Activated CD8-positive, alpha-beta T cell treated with anti-CD3 and anti-CD28 coated beads, Interleukin-2, amount 10 ng/mL, durations not matched to agents 7 days and 5 days (primary cell): Measurements from ENCODE around the gene LTBP4. TPM values are rescaled to one million over a fixed set of nuclear protein-coding genes. Genes with fewer than 3 reads are reported as not detected.
"Not testable (repeated sequence)": the region's sequence is repeated elsewhere in the genome, so short reads cannot be mapped to it uniquely, and the experiment has no call there.

Experiments
- ATAC-seq: fragments of 150-1000 bp; cut with Tn5 transposase; one replicate; pipeline ENCODE4 v1.10.0; 2021; ENCODE audit warnings: moderate library complexity
- CTCF ChIA-PET: fragments of 350-600 bp; sonication (Branson Sonifier 250); formaldehyde crosslinking; loops from one replicate; lab custom pipeline; 2021; ENCODE audit warnings: antibody characterized with exemption; lab: Charles Lee
- POLR2A ChIA-PET: fragments of 350-600 bp; sonication (Branson Sonifier 250); formaldehyde crosslinking; loops from one replicate; lab custom pipeline; 2021; ENCODE audit warnings: antibody characterized with exemption; lab: Charles Lee
- DNase-seq: peaks from one replicate; pipeline ENCODE4 v3.0.0-alpha.2; 2020
- H3K27ac Mint-ChIP-seq: one replicate; pipeline ENCODE4 v1.8.0; 2021; ENCODE audit warnings: mild to moderate bottlenecking, mixed read lengths
- H3K27me3 Mint-ChIP-seq: one replicate; pipeline ENCODE4 v1.8.0; 2021; ENCODE audit warnings: low read depth, mixed read lengths
- H3K36me3 Mint-ChIP-seq: one replicate; pipeline ENCODE4 v1.8.0; 2021; ENCODE audit warnings: low read depth, mixed read lengths
- H3K4me1 Mint-ChIP-seq: one replicate; pipeline ENCODE4 v1.8.0; 2021; ENCODE audit warnings: low read depth, mixed read lengths
- H3K4me3 Mint-ChIP-seq: one replicate; pipeline ENCODE4 v1.8.0; 2021; ENCODE audit warnings: mild to moderate bottlenecking, mixed read lengths
- H3K9me3 Mint-ChIP-seq: one replicate; pipeline ENCODE4 v1.8.0; 2022; ENCODE audit warnings: mixed read lengths; ENCODE audit not compliant: insufficient read depth
- total RNA-seq, 2 experiments: library from RNA; stranded (reverse); gene quantifications; one replicate each; pipeline ENCODE4 v1.2.3, GENCODE V29; 2021

The LTBP4 gene
- total RNA-seq, 2 experiments from 2014 or later: 54.3 to 54.7 TPM

DNA sequence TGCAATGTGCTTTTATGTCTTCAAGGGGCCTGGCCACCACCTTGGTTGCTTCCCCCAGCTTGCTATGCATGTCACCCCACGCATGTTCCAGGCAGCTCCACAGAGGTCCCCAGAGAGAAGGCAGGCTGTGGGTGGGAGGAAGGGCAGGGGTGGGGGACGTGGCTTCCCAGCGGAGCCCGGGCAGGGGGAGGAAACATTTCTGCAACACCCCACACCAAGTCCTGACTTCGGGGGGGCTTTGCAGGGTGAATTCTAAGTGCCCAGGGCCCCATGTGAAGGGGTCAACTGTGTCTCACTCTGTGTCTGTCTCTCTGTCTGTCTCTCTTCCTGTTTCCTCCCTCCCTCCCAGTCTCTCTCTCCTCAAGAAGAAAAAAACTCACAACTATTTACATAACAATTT is 39.6 kb downstream of the LTBP4 start:
- Mint-ChIP-seq H3K4me1 (peaks cover 6% of the 10 kb centered on the region), H3K36me3 (no peaks in the 10 kb centered on the region)

DNA sequence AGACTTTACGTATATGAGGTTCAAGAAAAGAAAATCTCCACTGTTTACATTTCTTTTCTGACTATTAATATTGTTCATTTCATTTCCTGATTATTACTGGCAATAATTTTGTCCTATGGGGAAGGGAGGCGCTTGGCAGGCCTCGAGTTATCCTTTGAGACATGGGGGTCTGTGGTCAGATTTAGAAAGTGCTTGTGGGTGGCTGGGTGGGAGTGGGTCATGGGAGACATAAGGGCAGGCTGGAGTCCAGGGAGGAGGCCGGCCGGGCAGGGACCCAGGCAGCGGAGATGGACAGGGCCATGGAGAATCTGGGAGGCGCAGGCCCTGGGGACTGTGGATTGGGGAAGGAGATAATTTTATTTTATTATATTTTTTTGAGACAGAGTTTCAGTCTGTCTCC is 40.1 kb downstream of the LTBP4 start:
- Mint-ChIP-seq H3K4me3 (no peak overlapping the region), H3K27ac (no peak overlapping the region), H3K36me3 (no peaks in the 10 kb centered on the region), H3K9me3 (no peaks in the 10 kb centered on the region), H3K27me3 (no peaks in the 10 kb centered on the region), H3K4me1 (peaks cover 6% of the 10 kb centered on the region)
- ATAC-seq (no peak), DNase-seq (no peak)
- POLR2A ChIA-PET: no interaction called here
- CTCF ChIA-PET: no interaction called here

More for the DNA sequence above, 39.6 kb downstream of the LTBP4 start:
- H3K4me3 Mint-ChIP-seq: no peak overlapping the region
- H3K9me3 Mint-ChIP-seq: no peaks in the 10 kb centered on the region
- ChIA-PET CTCF (no interaction called here), POLR2A (no interaction called here)
- H3K27ac Mint-ChIP-seq: no peak overlapping the region
- DNase-seq (no peak), ATAC-seq (no peak)
- no peaks in the 10 kb centered on the region for H3K27me3 Mint-ChIP-seq

DNA sequence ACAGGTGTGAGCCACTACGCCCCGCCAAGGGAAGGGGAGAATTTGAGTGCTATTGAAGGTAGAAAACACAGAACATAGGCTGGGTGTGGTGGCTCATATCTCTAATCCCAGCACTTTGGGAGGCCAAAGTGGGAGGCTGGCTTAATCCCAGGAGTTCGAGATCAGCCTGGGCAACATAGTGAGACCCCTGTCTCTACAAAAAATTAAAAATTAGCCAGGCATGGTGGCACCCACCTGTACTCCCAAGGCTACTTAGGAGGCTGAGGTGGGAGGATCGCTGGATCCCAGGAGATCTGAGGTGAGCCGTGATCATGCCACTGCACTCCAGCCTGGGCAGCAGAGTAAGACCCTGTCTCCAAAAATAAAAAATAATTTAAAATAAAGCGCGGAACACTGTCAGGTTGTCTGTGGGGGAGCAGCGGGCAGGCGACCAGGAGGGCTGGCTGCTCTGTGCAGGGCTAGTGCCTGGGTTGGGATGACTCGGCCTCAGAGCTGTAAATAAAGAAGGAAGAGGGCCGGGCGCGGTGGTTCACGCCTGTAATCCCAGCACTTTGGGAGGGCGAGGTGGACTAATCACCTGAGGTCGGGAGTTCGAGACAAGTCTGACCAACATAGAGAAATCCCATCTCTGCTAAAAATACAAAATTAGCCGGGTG is 41.0 kb downstream of the LTBP4 start:
- Mint-ChIP-seq H3K4me1 (peaks cover 6% of the 10 kb centered on the region), H3K36me3 (no peaks in the 10 kb centered on the region), H3K27ac (no peak overlapping the region), H3K9me3 (no peaks in the 10 kb centered on the region), H3K4me3 (no peak overlapping the region), H3K27me3 (no peaks in the 10 kb centered on the region)
- CTCF ChIA-PET: no interaction called here
- ATAC-seq (no peak), DNase-seq (no peak)
- POLR2A ChIA-PET: no interaction called here

DNA sequence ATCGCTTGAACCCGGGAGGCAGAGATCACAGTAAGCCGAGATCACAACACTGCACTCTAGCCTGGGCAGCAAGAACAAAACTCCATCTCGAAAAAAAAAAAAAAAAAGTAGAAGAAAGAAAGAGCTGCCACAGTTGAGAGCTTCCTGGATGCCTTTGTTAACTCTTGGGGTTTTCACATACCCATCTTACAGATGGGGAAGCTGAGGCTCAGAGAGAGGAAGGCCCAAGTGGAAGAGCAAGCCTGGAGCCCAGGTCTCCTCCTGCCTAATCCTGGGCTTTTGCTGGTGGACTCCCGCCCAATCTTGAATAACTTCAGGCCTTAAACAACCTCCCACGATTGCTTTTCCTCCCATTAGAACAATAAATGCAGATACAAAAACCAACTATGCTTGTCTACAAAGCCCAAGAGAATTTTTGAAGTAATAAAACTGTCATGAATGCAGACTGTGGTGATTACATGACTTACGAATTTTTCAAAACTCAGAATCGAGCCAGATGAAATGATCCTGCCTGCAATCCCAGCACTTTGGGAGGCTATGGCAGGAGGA is 41.7 kb downstream of the LTBP4 start:
- Mint-ChIP-seq H3K27ac (no peak overlapping the region), H3K4me1 (peaks cover 6% of the 10 kb centered on the region), H3K4me3 (no peak overlapping the region), H3K36me3 (no peaks in the 10 kb centered on the region), H3K27me3 (no peaks in the 10 kb centered on the region), H3K9me3 (no peaks in the 10 kb centered on the region)
- ChIA-PET POLR2A (no interaction called here), CTCF (interaction anchor here (4.4 kb wide), 1 partner anchor 8 kb away, joined by 42 read pairs; no protein-coding TSS in a partner anchor)
- ATAC-seq: no peak
- DNase-seq: no peak

DNA sequence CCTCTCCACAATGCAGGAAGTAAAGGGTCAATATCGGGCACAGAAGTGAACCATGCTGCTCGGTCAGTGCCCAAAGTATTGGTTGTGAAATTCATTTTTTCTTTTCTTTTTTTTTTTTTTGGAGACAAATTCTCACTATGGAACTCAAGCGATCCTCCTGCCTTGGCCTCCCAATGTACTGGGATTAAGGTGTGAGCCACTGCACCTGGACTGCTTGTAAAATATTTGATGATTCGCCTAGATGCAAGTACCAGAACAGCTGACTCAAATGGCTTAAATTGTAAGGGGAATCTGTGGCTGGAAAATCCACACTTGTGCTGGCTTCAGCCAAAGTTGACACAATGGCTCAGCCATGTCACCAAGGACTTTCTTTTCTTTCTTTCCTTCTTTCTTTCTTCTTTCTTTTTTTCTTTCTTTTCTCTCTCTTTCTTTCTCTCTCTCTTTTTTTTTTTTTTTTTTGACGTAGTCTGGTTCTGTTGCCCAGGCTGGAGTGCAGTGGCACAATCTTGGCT is 45.6 kb downstream of the LTBP4 start:
- Mint-ChIP-seq H3K9me3 (no peaks in the 10 kb centered on the region), H3K4me1 (no peaks in the 10 kb centered on the region), H3K27me3 (no peaks in the 10 kb centered on the region), H3K36me3 (no peaks in the 10 kb centered on the region), H3K27ac (no peak overlapping the region), H3K4me3 (no peak overlapping the region)
- ChIA-PET CTCF (interaction anchor here (4.4 kb wide), 1 partner anchor 12 kb away, joined by 42 read pairs; no protein-coding TSS in a partner anchor), POLR2A (no interaction called here)
- DNase-seq: no peak
- no peak for ATAC-seq

DNA sequence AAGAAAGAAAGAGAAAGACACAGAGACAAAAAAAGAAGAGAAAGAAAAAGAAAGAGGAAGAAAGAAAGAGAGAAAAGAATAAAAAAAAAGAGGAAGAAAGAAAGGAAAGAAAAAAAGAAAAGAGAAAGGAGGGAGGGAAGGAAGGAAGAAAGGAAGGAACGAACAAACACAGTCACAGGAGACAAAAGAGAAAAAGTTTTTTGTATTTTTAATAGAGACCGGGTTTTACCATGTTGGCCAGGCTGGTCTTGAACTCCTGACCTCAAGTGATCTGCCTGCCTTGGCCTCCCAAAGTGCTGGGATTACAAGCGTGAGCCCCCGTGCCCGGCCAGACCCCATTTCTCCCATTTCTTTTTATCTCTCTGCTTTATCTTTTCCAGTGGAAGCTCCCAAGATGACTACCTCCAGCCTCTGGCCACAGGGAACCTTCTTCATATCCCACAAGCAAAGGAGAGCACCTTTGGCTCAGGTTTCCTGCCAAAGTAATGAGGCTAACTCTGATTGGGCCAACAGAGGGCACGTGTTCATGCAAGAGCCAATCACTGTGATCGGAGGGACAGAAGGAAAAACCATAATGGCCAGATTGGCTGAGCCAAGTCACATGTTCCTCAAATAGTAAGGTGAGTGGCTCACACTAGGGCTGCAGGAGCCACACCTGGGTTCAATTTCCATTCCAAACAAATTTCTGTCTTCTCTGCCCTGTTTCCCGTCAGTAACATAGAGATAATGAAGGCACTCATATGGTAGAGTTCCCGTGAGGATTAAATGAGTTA is 48.9 kb downstream of the LTBP4 start:
- H3K4me3 Mint-ChIP-seq, POLR2A ChIA-PET, H3K27me3 Mint-ChIP-seq, ATAC-seq, H3K27ac Mint-ChIP-seq, H3K9me3 Mint-ChIP-seq, DNase-seq, H3K36me3 Mint-ChIP-seq, H3K4me1 Mint-ChIP-seq: not testable (repeated sequence)
- CTCF ChIA-PET: interaction anchor here (3.7 kb wide), 1 partner anchor 15 kb away, joined by 15 read pairs; no protein-coding TSS in a partner anchor

DNA sequence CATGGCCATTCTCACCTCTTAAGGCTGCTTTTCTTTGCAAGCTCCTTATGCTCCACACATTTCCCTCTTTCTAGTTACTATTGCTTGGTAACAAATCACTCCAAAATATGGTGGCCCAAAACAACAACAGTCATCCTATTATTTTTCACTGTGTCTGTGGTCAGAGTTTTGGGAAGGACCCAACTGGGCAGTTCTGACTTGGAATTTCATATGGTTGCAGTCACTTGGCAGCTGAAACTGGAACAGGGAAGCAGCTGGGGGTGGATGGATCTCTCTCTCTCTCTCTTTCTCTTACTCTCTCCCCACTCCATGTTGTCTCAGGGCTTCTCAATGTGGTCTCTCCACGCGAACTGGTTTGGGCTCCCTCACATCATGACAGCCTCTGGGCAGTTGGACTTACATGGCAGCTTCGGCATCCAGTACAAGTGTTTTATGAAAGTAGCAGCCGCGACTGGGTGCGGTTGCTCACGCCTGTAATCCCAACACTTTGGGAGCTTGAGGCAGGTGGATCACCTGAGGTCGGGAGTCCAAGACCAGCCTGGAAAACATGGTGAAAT is 49.7 kb downstream of the LTBP4 start:
- Mint-ChIP-seq H3K9me3 (no peaks in the 10 kb centered on the region), H3K36me3 (no peaks in the 10 kb centered on the region)

DNA sequence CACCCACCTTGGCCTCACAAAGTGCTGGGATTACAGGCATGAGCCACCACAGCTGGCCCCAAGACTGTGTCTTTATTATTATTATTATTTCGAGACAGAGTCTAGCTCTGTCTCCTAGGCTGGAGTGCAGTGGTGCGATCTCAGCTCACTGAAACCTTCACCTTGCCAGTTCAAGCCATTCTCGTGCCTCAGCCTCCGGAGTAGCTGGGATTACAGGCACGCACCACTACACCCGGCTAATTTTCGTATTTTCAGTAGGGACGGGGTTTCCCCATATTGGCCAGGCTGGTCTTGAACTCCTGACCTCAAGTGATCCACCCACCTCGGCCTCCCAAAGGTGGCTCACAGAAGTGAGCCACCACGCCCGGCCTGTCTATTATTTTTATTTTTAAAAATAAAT is 51.1 kb downstream of the LTBP4 start:
- CTCF ChIA-PET: interaction anchor here (3.7 kb wide), 1 partner anchor 17 kb away, joined by 15 read pairs; no protein-coding TSS in a partner anchor
- H3K4me3 Mint-ChIP-seq, H3K4me1 Mint-ChIP-seq, ATAC-seq, H3K27me3 Mint-ChIP-seq, H3K36me3 Mint-ChIP-seq, H3K9me3 Mint-ChIP-seq, H3K27ac Mint-ChIP-seq, DNase-seq, POLR2A ChIA-PET: not testable (repeated sequence)

More for the DNA sequence above, 49.7 kb downstream of the LTBP4 start:
- no peak for ATAC-seq
- Mint-ChIP-seq H3K4me1 (no peaks in the 10 kb centered on the region), H3K4me3 (no peak overlapping the region), H3K27ac (no peak overlapping the region), H3K27me3 (no peaks in the 10 kb centered on the region)
- POLR2A ChIA-PET: no interaction called here
- CTCF ChIA-PET: interaction anchor here (3.7 kb wide), 1 partner anchor 16 kb away, joined by 15 read pairs; no protein-coding TSS in a partner anchor
- DNase-seq: no peak

DNA sequence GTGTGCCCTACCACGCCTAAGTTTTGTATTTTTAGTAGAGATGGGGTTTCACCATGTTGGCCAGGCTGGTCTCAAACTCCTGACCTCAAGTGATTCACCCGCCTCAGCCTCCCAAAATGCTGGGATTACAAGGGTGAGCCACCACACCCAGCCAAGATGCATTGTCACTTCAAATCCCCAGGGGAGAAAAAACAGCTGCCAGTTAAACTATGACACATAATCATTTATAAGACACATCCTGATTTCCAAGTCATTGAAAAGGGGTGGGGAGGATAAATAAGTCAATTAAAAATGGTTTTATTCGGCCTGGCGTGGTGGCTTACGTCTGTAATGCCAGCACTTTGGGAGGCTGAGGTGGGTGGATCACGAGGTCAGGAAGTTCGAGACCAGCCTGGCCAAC is 54.5 kb downstream of the LTBP4 start:
- H3K4me1 Mint-ChIP-seq, POLR2A ChIA-PET, H3K4me3 Mint-ChIP-seq, ATAC-seq, H3K27me3 Mint-ChIP-seq, H3K27ac Mint-ChIP-seq, H3K36me3 Mint-ChIP-seq, DNase-seq, H3K9me3 Mint-ChIP-seq: not testable (repeated sequence)
- CTCF ChIA-PET: interaction anchor here (1.1 kb wide), 1 partner anchor 21 kb away, joined by 4 read pairs; no protein-coding TSS in a partner anchor

DNA sequence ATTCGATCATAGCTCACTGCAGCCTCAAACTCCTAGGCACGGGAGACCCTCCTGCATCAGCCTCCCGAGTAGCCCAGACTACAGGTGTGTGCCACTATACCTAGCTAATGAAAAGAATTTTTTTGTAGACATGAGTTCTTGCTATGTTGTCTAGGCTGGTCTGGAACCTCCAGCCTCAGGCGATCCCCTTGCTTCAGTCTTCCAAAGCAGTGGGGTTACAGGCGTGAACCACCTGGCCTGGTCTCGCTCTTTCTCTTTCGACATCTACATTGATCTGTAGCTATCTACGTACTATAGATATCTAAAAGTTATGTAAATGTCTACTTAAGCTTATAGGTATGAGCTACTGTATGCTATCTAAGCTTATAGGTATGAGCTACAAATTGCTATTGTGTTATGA is 56.9 kb downstream of the LTBP4 start:
- Mint-ChIP-seq H3K4me1 (no peaks in the 10 kb centered on the region), H3K27ac (no peak overlapping the region), H3K27me3 (peaks cover 6% of the 10 kb centered on the region), H3K9me3 (no peaks in the 10 kb centered on the region), H3K36me3 (no peaks in the 10 kb centered on the region), H3K4me3 (no peak overlapping the region)
- CTCF ChIA-PET: interaction anchor here (0.9 to 1.4 kb wide), 3 partner anchors 23 to 161 kb away, joined by 4 to 7 read pairs (median 5); no protein-coding TSS in a partner anchor
- no peak for ATAC-seq
- no peak for DNase-seq
- POLR2A ChIA-PET: no interaction called here

DNA sequence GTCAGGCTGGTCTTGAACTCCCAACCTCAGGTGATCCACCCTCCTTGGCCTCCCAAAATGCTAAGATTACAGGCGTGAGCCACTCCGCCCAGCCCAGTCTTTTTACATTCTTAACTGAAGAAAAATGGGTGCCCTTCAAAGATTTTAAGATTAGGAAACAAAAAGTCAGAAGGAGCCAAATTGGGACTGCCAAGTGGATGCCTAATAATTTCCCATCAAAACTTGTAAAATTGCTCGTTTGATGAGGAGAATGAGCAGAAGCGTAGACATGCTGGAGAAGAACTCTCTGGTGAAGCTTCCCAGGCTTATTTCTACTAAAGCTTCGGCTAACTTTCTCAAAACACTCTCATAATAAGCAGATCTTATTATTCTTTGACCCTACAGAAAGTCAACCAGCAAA is 57.9 kb downstream of the LTBP4 start:
- Mint-ChIP-seq H3K4me1 (peaks cover 7% of the 10 kb centered on the region), H3K27ac (no peak overlapping the region), H3K27me3 (peaks cover 6% of the 10 kb centered on the region), H3K4me3 (no peak overlapping the region), H3K36me3 (no peaks in the 10 kb centered on the region), H3K9me3 (no peaks in the 10 kb centered on the region)
- DNase-seq (no peak), ATAC-seq (no peak)
- ChIA-PET POLR2A (interaction anchor here (0.6 kb wide), 1 partner anchor 190 kb away, joined by 3 read pairs; no protein-coding TSS in a partner anchor), CTCF (interaction anchor here (1.9 kb wide), 1 partner anchor 24 kb away, joined by 10 read pairs; no protein-coding TSS in a partner anchor)
